RPMI8226 (cell line): ENCODE data around the gene SLC39A11.
"Not testable (repeated sequence)": the region's sequence is repeated elsewhere in the genome, so short reads cannot be mapped to it uniquely, and the experiment has no call there.

ENCODE experiments used
- DNase-seq: peaks from one replicate; pipeline ENCODE4 v3.0.0-alpha.2; 2015

SLC39A11 gene

DNA sequence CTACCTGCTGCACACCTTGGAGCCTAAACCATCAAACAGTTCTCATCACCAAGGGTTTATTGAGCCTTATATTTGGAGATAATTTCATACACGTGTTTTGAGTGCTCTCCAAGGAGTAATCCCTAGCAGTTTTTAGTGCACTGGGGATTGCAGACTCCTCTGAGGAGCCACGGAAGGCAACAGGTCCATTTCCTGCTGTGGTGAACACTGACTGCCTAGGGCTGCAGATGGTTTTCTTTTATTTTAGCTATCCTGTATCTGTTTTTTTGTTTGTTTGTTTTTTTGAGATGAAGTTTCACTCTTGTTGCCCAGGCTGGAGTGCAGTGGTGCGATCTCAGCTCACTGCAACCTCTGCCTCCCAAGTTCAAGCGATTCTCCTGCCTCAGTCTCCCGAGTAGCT is 93.0 kb downstream of the SLC39A11 start:
- not testable (repeated sequence) for DNase-seq

- no peak for DNase-seq
These were observed 94.1 kb downstream of the SLC39A11 start for GRCh38 chr17:72998343-72998742.

GRCh38 chr17:72997559-72997958 is 94.9 kb downstream of the SLC39A11 start:
- DNase-seq, result no peak

GRCh38 chr17:72996791-72997190 is 95.7 kb downstream of the SLC39A11 start:
- DNase-seq, result no peak

- no peak for DNase-seq
These were observed 97.4 kb downstream of the SLC39A11 start for GRCh38 chr17:72995008-72995656.

DNA sequence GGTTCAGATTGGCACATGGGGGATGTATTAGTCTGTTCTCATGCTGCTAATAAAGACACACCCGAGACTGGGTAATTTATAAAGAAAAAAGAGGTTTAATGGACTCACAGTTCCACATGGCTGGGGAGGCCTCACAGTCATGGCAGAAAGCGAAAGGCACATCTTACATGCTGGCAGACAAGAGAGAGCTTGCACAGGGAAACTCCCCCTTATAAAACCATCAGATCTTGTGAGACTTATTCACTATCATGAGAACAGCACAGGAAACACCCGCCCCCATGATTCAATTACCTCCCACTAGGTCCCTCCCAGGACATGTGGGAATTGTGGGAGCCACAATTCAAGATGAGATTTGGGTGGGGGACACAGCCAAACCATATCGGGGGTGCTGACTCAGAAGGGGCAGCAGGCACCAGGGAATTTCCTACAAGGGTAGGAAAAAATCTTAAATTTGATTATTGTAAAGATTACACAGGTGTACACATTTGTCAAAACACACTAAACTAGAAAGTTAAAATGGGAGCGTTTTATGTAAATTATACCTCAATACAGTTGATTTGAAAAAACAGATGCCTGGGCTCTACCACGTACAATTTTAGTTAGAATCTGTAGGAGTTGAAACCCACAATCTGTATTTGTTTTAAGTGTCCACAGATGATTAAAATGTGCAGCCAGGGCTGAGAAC is 99.6 kb downstream of the SLC39A11 start:
- DNase-seq, result not testable (repeated sequence)

GRCh38 chr17:72991651-72992050 is 100.8 kb downstream of the SLC39A11 start:
- no peak for DNase-seq

DNA sequence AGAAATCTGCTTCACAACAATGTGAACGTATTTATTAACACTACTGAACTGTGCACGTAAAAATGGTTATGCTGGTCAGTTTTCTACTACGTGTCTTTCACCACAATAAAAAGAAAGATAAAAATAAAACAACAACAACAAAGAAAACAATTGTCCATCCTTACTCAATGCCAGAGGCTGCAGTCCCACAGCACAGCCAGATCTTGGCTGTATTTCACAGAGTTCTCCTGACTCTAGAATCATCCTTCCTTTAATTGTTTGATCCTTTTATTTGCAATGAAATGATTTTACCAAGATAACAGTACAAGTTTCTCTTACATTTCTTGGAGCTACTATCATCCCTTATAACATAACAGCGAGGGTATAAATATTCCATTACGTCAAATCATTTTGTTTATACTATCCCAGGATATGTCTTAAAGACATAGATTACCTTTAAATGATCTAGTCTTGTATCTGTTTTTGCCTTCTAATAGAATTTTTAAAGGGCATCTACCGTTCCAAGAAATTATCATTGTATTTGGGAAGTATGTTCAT is 103.3 kb downstream of the SLC39A11 start:
- DNase-seq, result no peak

DNA sequence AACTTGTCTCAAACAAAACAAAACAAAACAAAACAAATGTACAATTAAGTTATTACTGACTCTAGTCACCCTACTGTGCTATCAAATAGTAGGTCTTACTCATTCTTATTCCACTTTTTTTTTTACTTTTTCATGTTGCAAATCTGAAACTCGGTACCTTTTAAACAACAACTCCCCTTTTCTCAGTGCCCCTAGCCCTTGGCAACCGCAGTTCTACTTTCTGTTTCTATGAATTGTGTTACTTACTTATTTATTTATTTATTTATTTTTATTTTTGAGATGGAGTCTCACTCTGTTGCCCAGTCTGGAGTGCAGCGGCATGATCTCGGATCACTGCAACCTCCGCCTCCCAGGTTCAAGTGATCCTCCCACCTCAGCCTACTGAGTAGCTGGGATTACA is 104.0 kb downstream of the SLC39A11 start:
- no peak for DNase-seq

DNA sequence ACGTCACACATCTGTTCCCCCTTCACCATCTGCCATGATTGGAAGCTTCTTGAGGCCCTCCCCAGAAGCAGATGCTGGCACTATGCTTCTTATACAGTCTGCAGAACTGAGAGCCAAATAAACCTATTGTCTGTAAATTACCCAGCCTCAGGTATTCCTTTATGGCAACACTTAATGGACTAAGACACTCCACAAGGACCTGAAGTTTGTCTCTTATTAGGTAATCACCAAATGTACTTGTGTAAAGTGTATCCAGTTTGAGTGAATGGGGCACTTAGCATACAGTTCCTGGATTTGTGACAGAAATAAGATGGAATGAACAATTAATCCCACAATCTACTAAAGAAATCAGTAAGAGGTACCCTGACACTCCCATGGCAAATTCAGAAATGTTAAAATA is 105.3 kb downstream of the SLC39A11 start:
- no peak for DNase-seq

- peak; percentile 63 for DNase-seq
These were observed 106.4 kb downstream of the SLC39A11 start for GRCh38 chr17:72985882-72986720.

DNA sequence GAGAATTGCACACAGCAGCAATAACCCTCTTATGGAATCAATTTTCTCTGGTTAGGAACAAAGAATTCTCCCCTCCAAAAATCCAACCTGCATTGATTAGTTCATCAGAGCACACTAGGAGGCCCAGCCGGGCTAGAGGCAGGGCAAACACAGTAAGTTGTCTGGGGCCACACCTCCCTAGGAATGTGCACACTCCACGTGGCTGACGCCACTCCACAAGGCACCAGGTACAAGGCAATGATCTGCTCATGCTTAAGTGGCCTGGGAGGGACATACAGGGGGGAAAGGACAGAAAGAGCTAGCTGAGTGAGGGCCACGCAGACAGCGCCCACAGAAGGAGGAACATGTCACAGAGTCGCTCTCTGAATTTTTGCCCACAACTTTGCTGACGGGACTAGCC is 107.6 kb downstream of the SLC39A11 start:
- no peak for DNase-seq

DNA sequence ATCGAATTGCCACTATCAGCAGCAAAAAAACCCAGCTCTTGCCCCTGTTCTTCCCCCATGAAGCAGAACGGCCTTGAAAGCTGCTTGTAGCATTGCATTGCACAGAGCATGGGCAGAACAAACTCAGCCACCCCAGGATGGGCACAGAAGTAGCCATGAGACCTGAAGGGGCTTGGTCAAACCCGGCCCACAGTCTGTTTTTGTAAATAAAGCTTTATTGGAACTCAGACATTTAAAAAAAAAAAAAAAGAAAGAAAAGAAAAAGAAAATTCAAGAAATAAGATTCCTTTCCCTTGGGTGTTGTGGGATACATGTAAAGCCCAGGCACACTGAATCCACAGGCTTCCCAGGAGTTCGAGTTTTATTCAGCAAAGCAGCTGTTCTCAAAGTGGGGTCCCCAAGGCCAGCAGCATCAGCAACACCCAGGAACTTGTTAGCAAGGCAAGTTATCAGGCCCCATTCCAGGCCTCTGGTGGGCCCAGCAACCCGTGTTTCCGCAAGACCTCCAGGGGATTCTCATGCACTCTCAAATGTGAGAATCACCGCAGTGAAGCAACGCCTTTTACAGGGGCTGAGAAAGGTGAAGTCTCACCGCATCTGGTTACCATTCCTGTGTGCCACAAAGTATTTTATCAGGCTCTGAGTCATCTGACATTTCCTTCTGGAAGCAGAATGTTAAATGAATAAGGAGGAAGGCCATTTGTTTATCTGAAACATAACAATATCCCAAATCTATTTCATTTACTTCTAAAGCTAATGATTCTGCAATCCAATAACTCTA is 108.2 kb downstream of the SLC39A11 start:
- no peak for DNase-seq

DNA sequence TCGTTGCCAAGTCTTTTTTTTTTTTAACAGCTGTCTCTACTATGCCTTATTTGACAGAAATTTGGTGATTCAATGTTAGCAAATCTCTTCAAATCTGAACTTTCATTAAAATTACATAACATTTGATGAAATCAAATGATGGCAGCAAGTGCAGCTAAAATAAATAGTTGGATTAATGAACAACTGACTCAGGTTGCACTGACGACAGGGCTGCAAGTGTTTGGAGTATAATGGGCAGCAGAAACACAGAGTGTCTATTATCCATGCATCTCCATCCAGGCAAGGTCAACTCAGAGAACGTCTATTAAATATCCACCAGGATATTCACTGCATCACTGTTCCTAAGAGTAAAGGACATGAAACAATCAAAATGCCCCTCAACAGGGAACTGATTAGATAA is 109.8 kb downstream of the SLC39A11 start:
- DNase-seq, result no peak

DNA sequence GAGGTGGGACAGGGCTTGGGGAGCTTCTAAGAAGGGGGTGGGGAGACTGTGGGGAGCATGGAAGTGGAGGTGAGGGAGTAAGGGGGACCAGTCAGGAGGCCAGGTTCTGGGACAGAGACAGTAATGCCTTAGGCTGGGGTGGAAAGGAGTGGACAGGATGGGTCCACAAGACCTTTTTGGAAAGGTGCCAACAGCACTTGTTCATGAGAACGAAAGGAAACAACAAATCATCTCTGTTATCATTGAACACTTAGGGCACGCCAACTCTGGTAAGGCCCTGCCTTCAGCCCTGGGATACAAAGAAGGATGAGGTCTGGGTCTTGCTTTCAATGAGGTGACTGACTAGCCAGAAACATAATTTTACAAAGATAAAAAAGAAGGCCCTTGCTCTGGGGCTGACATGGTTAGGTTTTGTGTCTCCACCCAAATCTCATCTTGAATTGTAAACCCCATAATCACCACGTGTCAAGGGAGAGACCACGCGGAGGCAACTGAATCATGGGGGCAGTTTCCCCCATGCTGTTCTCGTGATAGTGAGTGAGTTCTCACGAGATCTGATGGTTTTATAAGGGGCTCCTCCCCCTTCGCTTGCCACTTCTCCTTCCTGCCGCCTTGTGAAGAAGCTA is 113.8 kb downstream of the SLC39A11 start:
- DNase-seq, result no peak

DNA sequence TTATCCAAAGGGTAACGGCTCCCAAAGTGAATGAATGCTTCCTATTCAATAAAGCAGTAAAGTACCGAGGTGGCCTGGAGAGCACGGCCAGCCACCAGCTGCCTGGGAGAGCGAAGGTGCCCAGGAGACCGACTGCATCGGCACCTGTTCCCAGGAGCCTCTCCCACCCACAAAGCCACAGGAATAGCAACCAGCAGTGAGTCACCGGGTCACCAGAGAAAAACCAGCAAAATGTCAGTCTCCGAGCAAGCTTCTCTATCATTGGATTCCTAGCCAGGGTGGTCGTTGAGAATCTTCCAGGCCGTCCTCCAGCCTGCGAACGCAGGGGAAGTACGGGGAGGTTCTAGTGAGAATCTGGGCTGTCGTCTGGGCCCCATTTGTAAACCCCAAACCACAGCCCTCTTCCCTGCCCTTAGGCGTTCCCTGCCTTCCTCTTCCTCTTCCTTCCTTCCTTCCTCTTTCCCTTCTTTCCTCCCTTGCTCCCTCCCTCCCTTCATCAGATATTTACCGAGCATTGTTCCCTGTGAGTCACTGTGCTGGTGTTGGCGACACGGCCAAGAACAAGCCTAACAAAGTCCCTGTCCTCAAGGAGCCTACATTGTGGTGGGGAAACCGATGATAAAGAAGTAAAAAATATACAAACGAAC is 114.6 kb downstream of the SLC39A11 start:
- no peak for DNase-seq

GRCh38 chr17:72976971-72977770 is 115.3 kb downstream of the SLC39A11 start:
- peak; percentile 5 for DNase-seq

DNA sequence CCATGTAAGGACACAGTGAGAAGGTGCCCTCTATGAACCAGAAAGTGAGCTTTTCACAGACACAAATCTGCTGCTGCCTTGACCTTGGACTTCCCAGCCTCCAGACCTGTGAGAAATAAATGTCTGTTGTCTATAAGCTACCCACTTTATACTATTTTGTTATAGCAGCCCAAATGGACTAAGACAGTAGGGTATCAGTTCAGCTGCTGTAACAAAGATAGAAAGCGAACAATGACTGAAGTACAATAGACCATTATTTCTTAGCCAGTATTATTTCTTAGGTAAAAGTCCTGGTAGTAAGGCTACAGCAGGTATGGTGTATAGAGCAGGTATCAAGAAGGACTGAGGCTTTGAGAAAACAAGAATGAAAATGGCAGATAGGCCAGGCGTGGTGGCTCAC is 117.0 kb downstream of the SLC39A11 start:
- DNase-seq, result no peak

GRCh38 chr17:72974605-72975232 is 117.8 kb downstream of the SLC39A11 start:
- no peak for DNase-seq

GRCh38 chr17:72972263-72972951 is 120.1 kb downstream of the SLC39A11 start:
- DNase-seq, result no peak
